HCT116 (cell line): ENCODE measurements around the gene HDAC7. TPM values are rescaled to one million over a fixed set of nuclear protein-coding genes. Genes with fewer than 3 reads are reported as not detected.

ENCODE experiments used
- ATAC-seq: fragments of 200-7000 bp; cut with Tn5 transposase; 2 replicates; pipeline ENCODE4 v1.9.1; 2020; ENCODE audit warnings: mild to moderate bottlenecking, moderate library complexity
- BruUV-seq: library from RNA; stranded (reverse); fragments of 400-500 nt; replicated peaks from 2 replicates; lab custom pipeline; 2021; lab: Mats Ljungman, UMichigan
- CTCF ChIA-PET: fragments of 300-600 bp; sonication (Branson Sonifier 250); formaldehyde crosslinking; loops from one replicate; lab custom pipeline; 2021; ENCODE audit warnings: antibody characterized with exemption; lab: Charles Lee
- POLR2A ChIA-PET: fragments of 300-600, 350-600 bp; sonication (Branson Sonifier 250); formaldehyde crosslinking; loops from one replicate; lab custom pipeline; 2021; ENCODE audit warnings: antibody characterized with exemption; lab: Charles Lee
- RAD21 ChIA-PET, 2 experiments: fragments of 300-600 bp; sonication (Branson Sonifier 250); formaldehyde crosslinking; loops; one replicate each; lab custom pipeline; 2023; ENCODE audit warnings: low total read pairs in 2 of 2; ENCODE audit not compliant: uncharacterized antibody in 2 of 2, unreplicated experiment in 2 of 2, low non-redundant PET in 1 of 2; lab: Charles Lee
- DNase-seq: peaks from one replicate; pipeline ENCODE4 v3.0.0-alpha.2; 2010; ENCODE audit warnings: low read depth, low spot score
- H2AFZ ChIP-seq: fragments of 200-600 bp; shearing (Covaris generic), sonication (generic); 2 replicates; pipeline ENCODE4 v1.6.1; 2017; ENCODE audit warnings: low read depth, mixed run types, mixed read lengths, antibody characterized with exemption, low read length; ENCODE audit not compliant: poor library complexity, severe bottlenecking
- H3K27ac ChIP-seq: 2 replicates; pipeline ENCODE4 v1.5.1; 2012; ENCODE audit warnings: low read depth, low read length
- H3K27me3 ChIP-seq: fragments of 200-600 bp; sonication (generic); 2 replicates; pipeline ENCODE4 v1.6.1; 2016; ENCODE audit warnings: mixed run types, low read length, mixed read lengths; ENCODE audit not compliant: insufficient read depth
- H3K36me3 ChIP-seq, 2 experiments: fragments of 200-500 bp in 1 of 2; fragments of 200-600 bp in 1 of 2; sonication (Bioruptor generic) in 1 of 2; sonication (generic) in 1 of 2; 2 replicates each; pipeline versions ENCODE4 v1.5.1 to v1.6.1; 2014 to 2016; ENCODE audit warnings: low read length in 2 of 2, inconsistent platforms in 1 of 2, mixed read lengths in 1 of 2, mixed run types in 1 of 2; ENCODE audit not compliant: insufficient read depth in 2 of 2, control insufficient read depth in 1 of 2
- H3K4me1 ChIP-seq, 2 experiments: fragments of 200-600 bp in 1 of 2; sonication (generic) in 1 of 2; 2 replicates each; pipeline versions ENCODE4 v1.5.1 to v1.6.1; 2012 to 2017; ENCODE audit warnings: low read length in 2 of 2, inconsistent platforms in 1 of 2, mild to moderate bottlenecking in 1 of 2, mixed read lengths in 1 of 2, mixed run types in 1 of 2, moderate library complexity in 1 of 2; ENCODE audit not compliant: insufficient read depth in 2 of 2, control insufficient read depth in 1 of 2
- H3K4me2 ChIP-seq: fragments of 200-600 bp; sonication (generic); 2 replicates; pipeline ENCODE4 v1.6.1; 2017; ENCODE audit warnings: mixed run types, low read length, mixed read lengths
- H3K4me3 ChIP-seq, 2 experiments: fragments of 200-600 bp in 1 of 2; sonication (generic) in 1 of 2; replicated peaks in 1 of 2; 2 replicates each; pipeline ENCODE4 v1.5.1; 2011 to 2016; ENCODE audit warnings: low read length in 2 of 2, control low read depth in 1 of 2, low read depth in 1 of 2, mild to moderate bottlenecking in 1 of 2, mixed read lengths in 1 of 2, mixed run types in 1 of 2
- H3K79me2 ChIP-seq: fragments of 200-600 bp; sonication (generic); 2 replicates; pipeline ENCODE4 v1.6.1; 2017; ENCODE audit warnings: mild to moderate bottlenecking, mixed run types, low read length, moderate library complexity, mixed read lengths; ENCODE audit not compliant: insufficient read depth
- H3K9ac ChIP-seq: fragments of 200-600 bp; sonication (generic); 2 replicates; pipeline ENCODE4 v1.6.1; 2016; ENCODE audit warnings: low read length, mixed read lengths
- H3K9me2 ChIP-seq: fragments of 200-600 bp; sonication (generic), shearing (Covaris generic); 2 replicates; pipeline ENCODE4 v1.6.1; 2017; ENCODE audit warnings: mixed run types, mild to moderate bottlenecking, moderate library complexity; ENCODE audit not compliant: insufficient read depth
- H3K9me3 ChIP-seq, 2 experiments: fragments of 200-500 bp in 1 of 2; fragments of 200-600 bp in 1 of 2; sonication (Bioruptor generic) in 1 of 2; sonication (generic) in 1 of 2; 2 replicates each; pipeline ENCODE4 v1.6.1; 2014 to 2017; ENCODE audit warnings: low read length in 2 of 2, mixed read lengths in 2 of 2, inconsistent platforms in 1 of 2, low read depth in 1 of 2, mild to moderate bottlenecking in 1 of 2, mixed run types in 1 of 2, moderate library complexity in 1 of 2; ENCODE audit not compliant: control insufficient read depth in 1 of 2, insufficient read depth in 1 of 2
- H4K20me1 ChIP-seq: fragments of 200-600 bp; sonication (generic), shearing (Covaris generic); 2 replicates; pipeline ENCODE4 v1.6.1; 2017; ENCODE audit warnings: mixed run types, mild to moderate bottlenecking, moderate library complexity; ENCODE audit not compliant: insufficient read depth
- EZH2phosphoT487 ChIP-seq: fragments of 200-600 bp; IDR thresholded peaks from 2 replicates; pipeline ENCODE4 v1.6.1; 2018; ENCODE audit warnings: antibody characterized with exemption, borderline replicate concordance
- MAX ChIP-seq: IDR thresholded peaks from 2 replicates; pipeline ENCODE4 v1.6.1; 2012
- POLR2AphosphoS5 ChIP-seq: IDR thresholded peaks from 2 replicates; pipeline ENCODE4 v1.6.1; 2011; ENCODE audit warnings: mild to moderate bottlenecking, low read depth, low read length, moderate library complexity
- REST ChIP-seq: IDR thresholded peaks from 2 replicates; pipeline ENCODE4 v1.6.1; 2012; ENCODE audit warnings: low read depth
- ZFX ChIP-seq: fragments of 450-650 bp; IDR thresholded peaks from 2 replicates; pipeline ENCODE4 v1.6.1; 2017
- intact Hi-C: fragments of 100-400 bp; cut with micrococcal nuclease; formaldehyde crosslinking; loops from 2 replicates; pipeline ENCODE4 v1.10.0; 2022
- total RNA-seq: library from RNA; stranded (reverse); gene quantifications from one replicate; pipeline ENCODE4 v1.2.1, GENCODE V29; 2021; ENCODE audit not compliant: unreplicated experiment

HDAC7 gene
- total RNA-seq, 1 experiment from 2014 or later = 38.1 TPM

GRCh38 chr12:47753021-47754001 is 66.4 kb downstream of the HDAC7 start:
- TF ChIP-seq REST = no peak
- TF ChIP-seq ZFX = no peak
- no peak for TF ChIP-seq EZH2phosphoT487
- TF ChIP-seq MAX = peak; percentile 72; the same call in 1 of the 2 replicates
- peak; percentile 49 for TF ChIP-seq POLR2AphosphoS5
- RAD21 ChIA-PET = interaction anchor here in 1 of 2 experiments (1.4 kb wide), 1 partner anchor 23 kb away, joined by 3 read pairs; no protein-coding TSS in a partner anchor
- Histone ChIP-seq H3K27me3 (no peaks in the 10 kb centered on the region), H3K27ac (peak overlapping the region; percentile 63), H3K4me2 (peak overlapping the region; percentile 85), H3K36me3 (no peaks in the 10 kb centered on the region), H3K9me2 (no peaks in the 10 kb centered on the region), H3K79me2 (no peaks in the 10 kb centered on the region), H3K9me3 (no peaks in the 10 kb centered on the region), H3K4me1 (peaks cover 34 to 48% of the 10 kb centered on the region in 2 experiments), H4K20me1 (no peaks in the 10 kb centered on the region), H3K4me3 (peak overlapping the region; percentile 34 to 54), H3K9ac (peak overlapping the region; percentile 40), H2AFZ (peak overlapping the region; percentile 93)
- intact Hi-C loops = no loop called here
- TSS peak; percentile 66 for BruUV-seq
- CTCF ChIA-PET = interaction anchor here (3.5 to 9.1 kb wide), 2 partner anchors 11 to 13 kb away, joined by 25 to 75 read pairs; no protein-coding TSS in a partner anchor
- no peak for DNase-seq
- peak; percentile 73 for ATAC-seq
- POLR2A ChIA-PET = interaction anchor here (1.4 kb wide), 1 partner anchor 14 kb away, joined by 3 read pairs; no protein-coding TSS in a partner anchor
